Neuronal stem cell (in vitro differentiated cells): Measurements from ENCODE around the gene BCAS3.

ENCODE experiments used
- DNase-seq: peaks from one replicate; pipeline ENCODE4 v3.0.0-alpha.2; 2013; ENCODE audit warnings: low spot score
- H2AFZ ChIP-seq: one replicate; pipeline ENCODE4 v1.6.1; 2013; ENCODE audit warnings: mild to moderate bottlenecking, low read length, inconsistent platforms
- H2AK5ac ChIP-seq: 2 replicates; pipeline ENCODE4 v1.6.1; 2013; ENCODE audit warnings: low read depth, mild to moderate bottlenecking, inconsistent platforms, low read length, moderate library complexity, mixed read lengths
- H2BK120ac ChIP-seq: 2 replicates; pipeline ENCODE4 v1.6.1; 2013; ENCODE audit warnings: low read depth, mild to moderate bottlenecking, inconsistent platforms, low read length, moderate library complexity, mixed read lengths
- H2BK12ac ChIP-seq: one replicate; pipeline ENCODE4 v1.6.1; 2013; ENCODE audit warnings: low read length, inconsistent platforms
- H2BK15ac ChIP-seq: 2 replicates; pipeline ENCODE4 v1.6.1; 2013; ENCODE audit warnings: mild to moderate bottlenecking, low read length, inconsistent platforms, mixed read lengths
- H2BK5ac ChIP-seq: one replicate; pipeline ENCODE4 v1.6.1; 2013; ENCODE audit warnings: inconsistent platforms, mild to moderate bottlenecking, low read length, moderate library complexity
- H3K14ac ChIP-seq: one replicate; pipeline ENCODE4 v1.6.1; 2013; ENCODE audit warnings: low read length, inconsistent platforms
- H3K18ac ChIP-seq: 2 replicates; pipeline ENCODE4 v1.6.1; 2013; ENCODE audit warnings: low read length, inconsistent platforms
- H3K23ac ChIP-seq: 2 replicates; pipeline ENCODE4 v1.6.1; 2013; ENCODE audit warnings: low read depth, mild to moderate bottlenecking, mixed read lengths, low read length, inconsistent platforms; ENCODE audit not compliant: poor library complexity
- H3K27ac ChIP-seq: replicated peaks from 3 replicates; pipeline ENCODE4 v1.5.1; 2013; ENCODE audit warnings: low read length, inconsistent platforms
- H3K27me3 ChIP-seq, 3 experiments: 2 replicates each; pipeline ENCODE4 v1.6.1; 2013; ENCODE audit warnings: low read length in 3 of 3, mild to moderate bottlenecking in 2 of 3, inconsistent platforms in 1 of 3, low read depth in 1 of 3, mixed read lengths in 1 of 3, moderate library complexity in 1 of 3; ENCODE audit not compliant: control insufficient read depth in 3 of 3, insufficient read depth in 3 of 3
- H3K36me3 ChIP-seq, 2 donors: replicated peaks in 1 of 2; 2 replicates each; pipeline ENCODE4 v1.6.1; 2013; ENCODE audit warnings: low read length in 2 of 2; ENCODE audit not compliant: control insufficient read depth in 2 of 2, insufficient read depth in 2 of 2
- H3K4ac ChIP-seq: 2 replicates; pipeline ENCODE4 v1.6.1; 2013; ENCODE audit warnings: inconsistent platforms, mild to moderate bottlenecking, low read length, moderate library complexity
- H3K4me1 ChIP-seq, 2 donors: 1 replicate in 1 of 2; 2 replicates in 1 of 2; pipeline ENCODE4 v1.6.1; 2013; ENCODE audit warnings: low read length in 2 of 2, low read depth in 1 of 2; ENCODE audit not compliant: control insufficient read depth in 2 of 2, insufficient read depth in 1 of 2
- H3K4me2 ChIP-seq: one replicate; pipeline ENCODE4 v1.6.1; 2013; ENCODE audit warnings: mild to moderate bottlenecking, low read length, inconsistent platforms; ENCODE audit not compliant: insufficient read depth, poor library complexity, severe bottlenecking
- H3K4me3 ChIP-seq, 2 donors: 2 replicates each; pipeline ENCODE4 v1.5.1; 2013; ENCODE audit warnings: low read length in 2 of 2, mild to moderate bottlenecking in 2 of 2, inconsistent platforms in 1 of 2, moderate library complexity in 1 of 2
- H3K79me1 ChIP-seq: one replicate; pipeline ENCODE4 v1.6.1; 2013; ENCODE audit warnings: low read depth, mild to moderate bottlenecking, inconsistent platforms, low read length, moderate library complexity
- H3K9ac ChIP-seq: one replicate; pipeline ENCODE4 v1.6.1; 2013; ENCODE audit warnings: mild to moderate bottlenecking, low read depth, low read length, inconsistent platforms; ENCODE audit not compliant: poor library complexity
- H3K9me3 ChIP-seq, 2 donors: replicated peaks in 1 of 2; 2 replicates each; pipeline versions ENCODE3 to v1.6.1; 2013; ENCODE audit warnings: low read length in 2 of 2, mild to moderate bottlenecking in 2 of 2, inconsistent platforms in 1 of 2, low read depth in 1 of 2, mixed read lengths in 1 of 2, moderate library complexity in 1 of 2; ENCODE audit not compliant: control insufficient read depth in 2 of 2, insufficient read depth in 1 of 2
- H4K8ac ChIP-seq: one replicate; pipeline ENCODE4 v1.6.1; 2013; ENCODE audit warnings: low read depth, mild to moderate bottlenecking, inconsistent platforms, low read length, moderate library complexity
- H4K91ac ChIP-seq: one replicate; pipeline ENCODE4 v1.6.1; 2013; ENCODE audit warnings: low read length, low read depth, mild to moderate bottlenecking, inconsistent platforms; ENCODE audit not compliant: poor library complexity
- WGBS, 2 donors: extraction: QIAGEN DNeasy Blood & Tissue Kit; methylation state at CpG; one replicate each; pipeline ENCODE4 v1.1.7; 2013; ENCODE audit warnings: missing lambda C conversion rate in 2 of 2, mixed read lengths in 1 of 2; ENCODE audit not compliant: insufficient read length in 2 of 2, insufficient replicate concordance in 1 of 2; ENCODE audit errors: extremely low coverage in 2 of 2; 5-methylcytosine and 5-hydroxymethylcytosine counted together

BCAS3 gene

DNA sequence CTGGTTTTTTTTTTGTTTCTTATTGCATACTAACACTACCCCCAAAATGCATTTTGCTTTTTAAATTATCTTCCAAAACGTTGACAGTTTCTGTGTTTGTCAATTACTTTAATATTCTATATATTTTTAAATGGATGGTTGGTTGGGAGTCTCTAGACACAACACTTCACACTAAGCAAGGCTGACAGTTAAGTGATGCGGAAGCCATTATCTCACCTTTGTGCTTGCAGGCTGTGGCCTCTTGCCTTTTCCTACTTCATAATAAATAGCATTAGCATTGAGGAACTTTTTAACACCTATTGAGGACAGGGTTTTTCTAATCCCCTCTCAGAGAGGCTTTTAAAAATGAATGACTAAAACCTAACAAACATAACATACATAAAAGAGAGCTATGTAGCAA lies 441.2 kb downstream of the BCAS3 start:
- H3K27me3 ChIP-seq: no peaks in the 10 kb centered on the region
- no peak overlapping the region for H2BK120ac ChIP-seq
- no peaks in the 10 kb centered on the region for H3K79me1 ChIP-seq
- no peak overlapping the region for H3K9ac ChIP-seq
- no peak overlapping the region for H3K27ac ChIP-seq
- H3K18ac ChIP-seq: no peak overlapping the region
- H3K36me3 ChIP-seq: no peaks in the 10 kb centered on the region
- peak; percentile 29 for DNase-seq
- no peak overlapping the region for H4K8ac ChIP-seq
- H4K91ac ChIP-seq: no peak overlapping the region
- no peak overlapping the region for H2AFZ ChIP-seq
- H3K4me2 ChIP-seq: no peak overlapping the region
- no peak overlapping the region for H3K14ac ChIP-seq
- H2BK15ac ChIP-seq: no peak overlapping the region
- no peak overlapping the region for H3K4me3 ChIP-seq
- no peak overlapping the region for H2BK5ac ChIP-seq
- WGBS, 2 donors: no CpG with 5 or more reads among the region's 2 CpGs
- H3K9me3 ChIP-seq: peaks cover 0 to 15% of the 10 kb centered on the region in 2 donors
- H3K23ac ChIP-seq: no peak overlapping the region
- H2AK5ac ChIP-seq: no peak overlapping the region
- H2BK12ac ChIP-seq: no peak overlapping the region
- peaks cover 0 to 3% of the 10 kb centered on the region in 2 donors for H3K4me1 ChIP-seq
- H3K4ac ChIP-seq: no peak overlapping the region

DNA sequence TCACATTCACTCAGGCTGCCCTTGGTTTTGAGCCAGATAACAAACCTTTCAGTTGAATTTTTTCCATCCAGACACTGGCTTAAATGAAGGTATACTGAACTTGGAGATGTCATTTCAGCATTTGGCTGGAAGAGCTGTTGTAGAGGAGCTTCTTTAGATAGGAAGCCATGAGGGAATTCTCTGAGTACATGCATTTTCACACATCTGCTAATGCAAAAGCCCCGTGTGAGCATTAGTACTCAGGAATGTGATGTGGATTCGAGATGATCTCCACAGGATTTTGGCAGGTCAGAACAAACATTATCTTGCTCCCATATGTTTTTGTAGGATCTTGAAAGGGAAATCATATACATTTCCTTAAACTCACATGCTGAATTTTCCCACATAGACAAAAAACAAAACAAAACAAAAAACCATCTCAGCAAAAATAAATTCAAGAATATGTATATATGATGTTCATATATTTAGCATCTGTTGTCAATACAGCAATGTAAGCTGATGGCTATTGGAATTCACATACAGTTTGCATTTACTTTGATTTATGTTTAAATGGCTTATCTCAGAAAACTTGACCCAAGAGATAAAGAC lies 444.8 kb downstream of the BCAS3 start:
- no CpG with 5 or more reads among the region's 2 CpGs for WGBS, 2 donors
- Histone ChIP-seq H3K18ac (no peak overlapping the region), H2BK5ac (no peak overlapping the region), H3K14ac (no peak overlapping the region), H3K36me3 (no peaks in the 10 kb centered on the region), H3K9me3 (peaks cover 0 to 3% of the 10 kb centered on the region in 2 donors), H2BK12ac (no peak overlapping the region), H2BK120ac (no peak overlapping the region), H3K4ac (no peak overlapping the region), H3K9ac (no peak overlapping the region), H3K4me1 (peaks cover 0 to 3% of the 10 kb centered on the region in 2 donors), H2AFZ (no peak overlapping the region), H3K79me1 (no peaks in the 10 kb centered on the region), H3K23ac (no peak overlapping the region), H3K4me2 (no peak overlapping the region), H3K4me3 (no peak overlapping the region), H3K27me3 (no peaks in the 10 kb centered on the region), H2AK5ac (no peak overlapping the region), H4K91ac (no peak overlapping the region), H2BK15ac (no peak overlapping the region), H4K8ac (no peak overlapping the region), H3K27ac (no peak overlapping the region)
- no peak for DNase-seq

- Histone ChIP-seq H3K18ac (no peak overlapping the region), H4K8ac (no peak overlapping the region), H2BK12ac (no peak overlapping the region), H2AK5ac (no peak overlapping the region), H3K23ac (no peak overlapping the region), H3K4me2 (no peak overlapping the region), H2BK15ac (no peak overlapping the region), H3K14ac (no peak overlapping the region), H3K79me1 (no peaks in the 10 kb centered on the region), H2BK5ac (no peak overlapping the region), H3K9me3 (no peaks in the 10 kb centered on the region), H3K4ac (no peak overlapping the region), H3K36me3 (no peaks in the 10 kb centered on the region), H3K27ac (no peak overlapping the region), H2AFZ (no peak overlapping the region), H2BK120ac (no peak overlapping the region), H3K4me3 (no peak overlapping the region), H4K91ac (no peak overlapping the region), H3K27me3 (no peaks in the 10 kb centered on the region), H3K9ac (no peak overlapping the region), H3K4me1 (no peaks in the 10 kb centered on the region)
- DNase-seq: no peak
- WGBS, 2 donors: no CpG with 5 or more reads among the region's 1 CpG
Observed at GRCh38 chr17:61124562-61124961, 446.9 kb downstream of the BCAS3 start.

- Histone ChIP-seq H3K18ac (no peak overlapping the region), H3K23ac (no peak overlapping the region), H3K4me1 (no peaks in the 10 kb centered on the region), H3K36me3 (no peaks in the 10 kb centered on the region), H3K4ac (no peak overlapping the region), H3K4me3 (no peak overlapping the region), H3K9ac (no peak overlapping the region), H3K4me2 (no peak overlapping the region), H3K9me3 (no peaks in the 10 kb centered on the region), H3K27ac (no peak overlapping the region), H2AFZ (no peak overlapping the region), H2BK120ac (no peak overlapping the region), H2BK5ac (no peak overlapping the region), H3K79me1 (no peaks in the 10 kb centered on the region), H4K8ac (no peak overlapping the region), H2AK5ac (no peak overlapping the region), H3K14ac (no peak overlapping the region), H3K27me3 (no peaks in the 10 kb centered on the region), H2BK15ac (no peak overlapping the region), H4K91ac (no peak overlapping the region), H2BK12ac (no peak overlapping the region)
- DNase-seq: no peak
- no CpG with 5 or more reads among the region's 11 CpGs for WGBS, 2 donors
Observed at GRCh38 chr17:61126473-61127249, 449.0 kb downstream of the BCAS3 start.
